SH-SY5Y (cell line): ENCODE measurements around the gene SCGB3A2.

Source experiments
- GATA2 ChIP-seq: IDR thresholded peaks from 2 replicates; pipeline ENCODE4 v1.6.1; 2011; ENCODE audit warnings: mild to moderate bottlenecking, low read depth, low read length
- GATA3 ChIP-seq: IDR thresholded peaks from 2 replicates; pipeline ENCODE4 v1.6.1; 2011; ENCODE audit warnings: low read depth, mild to moderate bottlenecking, low read length, moderate library complexity

The SCGB3A2 gene

DNA sequence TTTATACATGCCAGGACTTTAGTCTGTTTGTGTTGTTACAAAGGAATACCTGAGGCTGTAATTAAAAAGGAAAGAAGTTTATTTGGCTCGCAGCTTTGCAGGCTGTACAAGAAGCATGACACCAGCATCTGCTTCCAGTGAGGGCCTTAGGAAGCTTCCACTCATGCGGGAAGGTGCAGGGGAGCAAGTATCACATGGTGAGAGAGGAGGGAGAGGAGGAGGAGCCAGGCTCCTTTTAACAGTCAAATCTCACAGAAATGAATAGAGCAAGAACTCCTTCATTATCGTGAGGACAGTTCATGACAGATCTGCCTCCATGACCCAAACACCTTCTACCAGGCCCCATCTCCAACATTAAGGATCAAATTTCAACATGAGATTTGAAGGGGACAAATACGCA, 46.5 kb downstream of the SCGB3A2 start:
- TF ChIP-seq GATA2, result no peak
- TF ChIP-seq GATA3, result no peak

DNA sequence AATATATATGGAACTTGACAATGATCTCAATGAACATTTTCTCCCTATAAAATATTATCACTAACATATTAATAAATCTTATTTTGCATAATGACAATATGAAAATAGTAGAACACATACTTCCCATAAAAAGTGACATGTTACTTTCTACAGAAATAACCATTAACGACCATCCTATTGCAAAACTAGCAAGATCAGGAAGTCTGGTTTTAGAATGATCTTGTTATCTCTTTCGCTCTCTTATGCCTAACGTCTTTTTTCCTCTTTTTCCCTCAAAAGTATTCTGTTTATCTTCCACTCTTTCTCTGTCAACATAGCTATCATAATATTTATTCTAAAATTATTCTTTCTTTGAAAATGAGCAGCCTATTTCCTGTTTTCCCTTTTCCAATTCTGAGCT, 49.4 kb downstream of the SCGB3A2 start:
- TF ChIP-seq GATA3 (no peak), GATA2 (no peak)

DNA sequence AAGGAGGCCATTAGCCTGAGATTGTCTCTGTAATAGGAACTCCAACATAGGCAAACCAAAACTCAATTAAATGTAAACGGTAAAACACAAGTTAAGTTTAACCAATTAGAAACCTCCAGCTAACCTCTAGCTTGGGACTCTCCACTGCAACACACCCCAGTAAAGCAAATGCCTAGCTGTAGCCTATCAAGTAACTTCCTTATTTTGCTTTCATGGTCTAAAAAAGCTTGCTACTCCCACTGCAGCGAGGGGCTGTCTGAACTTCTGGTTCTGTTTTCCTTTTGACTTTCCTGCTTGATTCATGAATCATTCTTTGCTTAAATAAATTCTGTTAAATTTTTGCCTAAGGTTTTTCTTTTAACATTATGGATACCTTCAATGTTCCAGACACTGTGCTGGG, 52.3 kb downstream of the SCGB3A2 start:
- TF ChIP-seq GATA2 (no peak), GATA3 (no peak)
